Measurements from ENCODE around the gene COX5B.

GRCh38 chr2:97663962-97664635, 18.2 kb downstream of the COX5B start, which contains the start of gene ACTR1B:
- TF ChIP-seq CTCF (IDR thresholded peaks at IDR 0.05) (peak; percentile 70), EZH2 (IDR thresholded peaks at IDR 0.05) (no peak), EZH2phosphoT487 (IDR thresholded peaks at IDR 0.05) (no peak)

Data from neural progenitor cell (in vitro differentiated cells).